Activated CD4-positive, alpha-beta T cell treated with anti-CD3 and anti-CD28 coated beads for 24 hours (primary cell): Measurements from ENCODE around the gene NPY4R.
"Not testable (repeated sequence)": the region's sequence is repeated elsewhere in the genome, so short reads cannot be mapped to it uniquely, and the experiment has no call there.

Experiments
- DNase-seq, 2 donors: peaks; one replicate each; pipeline ENCODE4 v3.0.0-alpha.2; 2020; ENCODE audit warnings: low read depth in 2 of 2

The NPY4R gene, protein sequence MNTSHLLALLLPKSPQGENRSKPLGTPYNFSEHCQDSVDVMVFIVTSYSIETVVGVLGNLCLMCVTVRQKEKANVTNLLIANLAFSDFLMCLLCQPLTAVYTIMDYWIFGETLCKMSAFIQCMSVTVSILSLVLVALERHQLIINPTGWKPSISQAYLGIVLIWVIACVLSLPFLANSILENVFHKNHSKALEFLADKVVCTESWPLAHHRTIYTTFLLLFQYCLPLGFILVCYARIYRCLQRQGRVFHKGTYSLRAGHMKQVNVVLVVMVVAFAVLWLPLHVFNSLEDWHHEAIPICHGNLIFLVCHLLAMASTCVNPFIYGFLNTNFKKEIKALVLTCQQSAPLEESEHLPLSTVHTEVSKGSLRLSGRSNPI

GRCh38 chr10:46465765-46466164, at the start of gene NPY4R:
Gene NPY4R (minus strand): TSS chr10:46465958. CDS start chr10:46462635, 3,323 bp downstream.
- not testable (repeated sequence) for DNase-seq

DNA sequence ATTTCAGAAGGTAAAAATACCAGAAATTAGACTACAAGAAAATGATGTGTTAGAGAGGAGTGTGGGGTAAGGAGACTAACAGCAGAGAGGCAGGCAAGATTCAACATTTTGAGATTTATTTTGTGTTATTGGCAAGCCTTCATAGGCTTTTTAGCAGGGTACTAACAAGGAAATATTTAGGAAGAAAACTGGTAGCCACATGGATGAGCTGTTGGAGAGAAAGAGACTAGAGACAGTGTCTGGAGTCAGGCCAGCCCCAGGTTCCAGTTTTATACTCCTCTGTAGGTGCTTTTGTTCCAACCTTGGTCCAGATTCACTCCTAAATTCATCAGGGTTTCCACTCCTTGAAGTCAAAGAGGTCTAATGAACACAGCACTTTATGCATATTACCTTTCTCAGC, 49.6 kb upstream of the NPY4R start:
- DNase-seq: no peak

DNA sequence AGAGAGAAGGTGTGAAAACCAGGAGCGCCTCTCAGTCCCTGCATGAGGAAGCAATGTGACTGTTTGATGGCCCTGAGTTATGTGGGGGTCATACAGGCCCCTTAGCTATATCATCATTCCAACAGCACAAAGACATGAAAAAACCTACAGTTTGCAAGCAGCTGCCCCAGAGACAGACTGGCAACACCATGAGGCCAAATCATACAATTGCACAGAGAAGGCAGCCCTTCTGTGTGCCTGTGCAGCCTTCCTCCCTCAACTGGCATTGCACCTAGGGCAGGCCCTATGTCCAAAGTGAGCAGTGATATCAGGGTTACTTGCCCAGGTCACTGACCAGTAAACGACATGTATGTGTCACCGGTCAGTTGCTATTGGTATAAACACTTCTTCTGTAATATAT, 49.1 kb upstream of the NPY4R start:
- no peak for DNase-seq

- DNase-seq: no peak
Measured at GRCh38 chr10:46514431-46514861, 48.7 kb upstream of the NPY4R start.

- DNase-seq: not testable (repeated sequence)
Measured at GRCh38 chr10:46513333-46513732, 47.6 kb upstream of the NPY4R start.

- DNase-seq: not testable (repeated sequence)
Measured at GRCh38 chr10:46512725-46513124, 47.0 kb upstream of the NPY4R start.

DNA sequence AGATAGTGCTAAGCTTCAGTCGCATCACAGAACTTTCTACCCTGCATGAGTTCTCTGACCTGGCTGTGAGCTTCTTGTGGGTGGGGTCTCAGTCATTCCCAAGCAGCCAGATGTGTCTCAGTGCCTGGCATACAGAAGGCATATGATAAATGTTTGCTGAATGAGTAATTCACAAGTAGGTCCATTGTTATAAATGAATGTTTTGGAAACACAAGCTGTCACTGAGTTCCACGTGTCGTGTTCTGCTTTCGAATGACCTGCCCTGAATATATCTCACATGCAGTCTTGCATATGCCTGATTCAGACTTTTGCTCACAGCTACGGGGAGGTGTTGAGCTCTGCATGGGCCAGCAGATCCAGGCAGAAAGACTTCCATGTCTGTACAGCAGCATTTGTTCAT, 46.2 kb upstream of the NPY4R start:
- DNase-seq: not testable (repeated sequence)

DNA sequence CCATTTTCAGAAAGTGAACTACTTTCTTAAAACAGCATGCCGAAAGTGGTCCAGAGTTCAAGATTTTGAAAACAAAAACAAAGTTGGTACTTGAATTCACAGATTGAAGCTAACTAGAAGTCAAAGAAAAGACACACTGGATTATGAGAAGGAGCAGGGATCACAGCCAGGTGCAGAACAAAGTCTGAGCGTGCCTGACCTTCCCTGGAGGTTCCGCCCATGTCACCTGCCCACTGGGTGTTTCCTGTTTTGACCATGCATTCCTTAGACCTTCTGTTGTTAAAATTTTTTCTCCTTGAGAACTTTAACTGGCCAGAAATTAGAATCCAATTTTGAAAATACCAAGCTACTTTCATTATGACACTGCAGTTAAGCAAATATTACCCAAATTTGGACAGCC, 34.2 kb upstream of the NPY4R start:
- not testable (repeated sequence) for DNase-seq

DNA sequence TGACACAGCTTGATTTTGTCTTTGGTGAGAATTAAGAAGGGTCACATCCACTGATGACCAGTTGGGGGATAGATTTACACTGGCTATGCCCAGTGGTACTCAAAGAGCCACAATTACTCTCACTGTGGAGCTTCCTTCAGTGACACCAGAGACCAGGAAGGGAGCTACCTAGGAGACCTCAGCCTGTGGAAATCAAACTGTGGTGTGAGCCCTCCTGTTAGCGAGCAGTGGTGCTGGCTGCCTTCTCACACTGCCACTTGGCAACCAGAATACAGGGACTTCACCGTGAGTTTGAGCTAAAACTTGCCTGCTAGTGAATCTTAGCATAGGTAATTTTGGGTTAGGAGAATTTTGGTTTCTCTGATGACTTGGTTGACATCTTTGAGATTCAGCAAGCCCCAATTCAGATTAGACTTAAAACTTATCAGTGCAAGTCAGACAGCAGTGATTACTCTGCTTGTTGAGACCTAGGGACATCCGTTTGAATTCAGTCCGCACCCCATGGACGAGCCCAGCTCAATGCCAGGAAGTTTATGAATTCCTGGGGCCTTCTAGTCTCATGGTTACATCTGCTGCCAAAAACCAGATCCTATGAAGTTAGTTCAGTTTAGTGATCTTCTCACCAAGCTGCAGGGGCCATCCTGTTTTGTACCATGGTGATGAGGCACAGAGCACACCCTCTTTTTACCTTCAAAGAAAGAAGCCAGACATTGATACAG, 33.4 kb upstream of the NPY4R start:
- not testable (repeated sequence) for DNase-seq

- DNase-seq: not testable (repeated sequence)
Measured at GRCh38 chr10:46497878-46498277, 32.1 kb upstream of the NPY4R start.

GRCh38 chr10:46497401-46497800, 31.6 kb upstream of the NPY4R start:
- not testable (repeated sequence) for DNase-seq

GRCh38 chr10:46491364-46492114, 25.8 kb upstream of the NPY4R start:
- not testable (repeated sequence) for DNase-seq

DNA sequence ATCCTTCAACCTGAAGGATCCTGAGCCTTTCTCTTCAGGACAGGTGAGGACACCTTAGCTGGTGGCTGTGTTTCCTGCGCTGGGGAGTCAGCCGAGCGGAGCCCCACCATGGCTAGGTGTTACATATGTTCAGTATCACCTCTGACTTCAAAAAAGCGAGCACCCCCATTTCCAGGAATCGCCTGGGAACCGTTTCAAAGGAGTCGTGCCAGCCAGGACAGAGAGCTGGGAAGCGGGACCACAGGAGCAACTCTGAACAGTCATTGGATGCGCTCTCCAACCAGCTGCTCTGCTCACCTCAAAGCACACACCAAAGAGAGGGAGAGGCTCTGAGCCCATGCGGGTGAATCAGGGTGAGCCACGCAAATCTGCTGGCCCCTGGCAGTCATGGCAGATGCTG, 24.5 kb upstream of the NPY4R start:
- not testable (repeated sequence) for DNase-seq

DNA sequence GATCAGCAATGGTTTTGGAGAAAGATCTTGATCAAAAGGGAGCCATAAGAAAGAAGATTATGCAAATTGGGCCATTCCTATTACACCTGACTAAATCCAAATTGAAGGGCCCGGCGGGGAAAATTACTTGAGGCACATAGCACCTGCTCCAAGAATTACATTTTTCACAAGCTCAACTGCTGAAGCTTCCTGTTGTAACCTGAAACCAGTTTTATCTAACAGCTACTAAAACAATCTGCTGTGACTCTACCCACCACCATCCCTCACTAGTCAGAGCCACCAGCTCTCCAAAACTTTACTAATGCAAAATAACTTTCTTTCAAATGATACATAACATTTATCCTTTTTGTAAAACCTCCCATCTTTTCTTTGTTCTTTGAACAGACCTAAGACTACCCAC, 20.7 kb upstream of the NPY4R start:
- not testable (repeated sequence) for DNase-seq

DNA sequence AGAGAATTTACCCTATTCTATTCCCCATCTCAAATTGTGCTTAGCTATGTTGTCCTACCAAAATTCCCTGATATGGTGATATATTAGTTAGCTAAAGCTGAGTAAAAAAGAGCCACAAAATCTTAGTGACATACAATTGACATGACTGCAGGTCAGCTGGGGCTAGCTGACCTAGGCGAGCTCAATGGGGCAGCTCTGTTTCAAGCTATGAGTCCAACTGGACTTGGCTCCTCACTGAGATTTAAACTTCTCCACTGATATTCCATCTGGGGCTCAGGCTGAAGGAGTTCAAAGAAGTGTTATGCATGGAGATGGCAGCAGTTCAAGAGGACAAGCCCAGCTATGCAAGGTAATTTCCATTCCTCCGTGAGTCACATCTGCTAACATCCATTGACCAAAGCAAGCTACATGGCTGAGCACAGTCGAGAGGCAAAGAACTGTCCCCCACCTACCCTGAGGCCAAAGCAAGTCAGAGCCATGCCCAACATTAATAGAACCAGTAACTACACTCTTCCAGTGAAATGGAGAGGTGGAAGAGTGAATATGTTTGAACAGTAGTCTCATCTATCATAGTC, 9.1 kb upstream of the NPY4R start:
- DNase-seq: not testable (repeated sequence)

DNA sequence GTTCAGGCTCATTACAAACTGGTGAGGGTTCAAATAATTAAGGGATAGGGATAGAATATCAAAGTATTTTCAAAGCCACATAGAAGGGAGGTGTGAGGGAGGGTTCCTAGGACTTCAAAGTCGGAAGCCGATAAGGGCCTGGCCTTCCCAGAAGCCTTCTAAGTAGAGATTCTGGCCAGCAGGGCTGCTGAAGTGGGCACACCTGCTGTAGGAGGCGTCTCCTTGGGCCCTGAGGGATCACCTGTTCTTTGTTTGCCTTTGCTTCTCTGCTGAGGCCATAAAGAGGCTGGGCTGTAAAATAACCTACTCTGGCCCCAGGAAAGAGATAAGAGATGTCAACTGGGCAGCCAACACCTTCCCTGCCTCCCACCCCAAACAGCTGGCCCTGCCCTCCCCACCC, 8.0 kb upstream of the NPY4R start:
- not testable (repeated sequence) for DNase-seq

- not testable (repeated sequence) for DNase-seq
Measured at GRCh38 chr10:46470134-46470533, 4.4 kb upstream of the NPY4R start.

- DNase-seq: not testable (repeated sequence)
Measured at GRCh38 chr10:46468119-46468809, 2.5 kb upstream of the NPY4R start.

DNA sequence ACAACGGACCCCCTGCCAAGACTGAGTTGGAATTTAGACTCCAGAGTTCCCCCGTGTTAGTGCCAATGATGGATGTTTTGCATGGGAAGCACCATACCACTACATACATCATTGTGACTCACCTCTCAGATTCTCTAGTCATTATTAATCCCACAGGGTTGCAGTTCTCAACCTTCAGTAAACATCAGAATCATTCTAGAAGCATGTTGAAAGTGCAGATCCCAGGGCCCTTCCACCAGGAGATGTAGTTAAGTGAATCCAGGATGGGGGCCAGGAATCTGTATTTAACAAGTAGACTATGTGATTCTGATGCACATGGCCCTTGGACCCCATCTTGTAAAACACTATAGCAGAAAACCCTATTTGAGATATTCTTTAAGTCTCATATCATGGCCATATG, 2.1 kb downstream of the NPY4R start:
- DNase-seq: not testable (repeated sequence)

GRCh38 chr10:46462276-46462675, 3.5 kb downstream of the NPY4R start:
- DNase-seq: not testable (repeated sequence)

GRCh38 chr10:46459579-46459978, 6.2 kb downstream of the NPY4R start:
- not testable (repeated sequence) for DNase-seq
